Liver (tissue), 3 donors: ENCODE results near the gene SLX9.

Source experiments
- ATF3 ChIP-seq: IDR thresholded peaks from 2 replicates; pipeline ENCODE4 v1.6.1; 2016; ENCODE audit warnings: antibody characterized with exemption
- CTCF ChIP-seq: fragments of 150-350 bp; IDR thresholded peaks from 2 replicates; pipeline ENCODE4 v1.5.1; 2017; ENCODE audit warnings: improper control_type of control experiment, low read depth, low read length; ENCODE audit not compliant: missing input control
- EGR1 ChIP-seq, 2 donors: IDR thresholded peaks; 2 replicates each; pipeline ENCODE4 v1.6.1; 2016 to 2018; ENCODE audit warnings: antibody characterized with exemption in 2 of 2, low read depth in 2 of 2
- FOXA1 ChIP-seq: IDR thresholded peaks from 2 replicates; pipeline ENCODE4 v1.6.1; 2016; ENCODE audit warnings: antibody characterized with exemption
- FOXA2 ChIP-seq: IDR thresholded peaks from 2 replicates; pipeline ENCODE4 v1.6.1; 2016; ENCODE audit warnings: antibody characterized with exemption
- RAD21 ChIP-seq, 2 donors: IDR thresholded peaks; 2 replicates each; pipeline ENCODE4 v1.6.1; 2016; ENCODE audit warnings: antibody characterized with exemption in 2 of 2, mild to moderate bottlenecking in 2 of 2
- REST ChIP-seq: IDR thresholded peaks from 2 replicates; pipeline ENCODE4 v1.6.1; 2016; ENCODE audit warnings: antibody characterized with exemption, mild to moderate bottlenecking
- SP1 ChIP-seq: IDR thresholded peaks from 2 replicates; pipeline ENCODE4 v1.6.1; 2018; ENCODE audit warnings: antibody characterized with exemption, mild to moderate bottlenecking
- TAF1 ChIP-seq: conservative IDR thresholded peaks from 2 replicates; pipeline ENCODE4 v1.6.1; 2016; ENCODE audit warnings: antibody characterized with exemption, mild to moderate bottlenecking
- YY1 ChIP-seq: IDR thresholded peaks from 2 replicates; pipeline ENCODE4 v1.6.1; 2016; ENCODE audit warnings: antibody characterized with exemption, mild to moderate bottlenecking
- ZBTB33 ChIP-seq: IDR thresholded peaks from 2 replicates; pipeline ENCODE4 v1.6.1; 2016; ENCODE audit warnings: antibody characterized with exemption
- donor health status: healthy.
- donor health status: healthy.

GRCh38 chr21:44974676-44975075 lies 34.8 kb downstream of the SLX9 start:
- TF ChIP-seq FOXA1 (no peak), CTCF (no peak), REST (no peak), FOXA2 (no peak), SP1 (no peak), TAF1 (no peak), RAD21 (IDR thresholded peaks at IDR 0.05) (no peak), ATF3 (no peak), ZBTB33 (no peak), EGR1 (IDR thresholded peaks at IDR 0.05; ENCODE audit: low read depth in 2 of 2) (no peak), YY1 (no peak)
